HG03064 (cell line): ENCODE data around the gene BAZ1A.
"Not testable (repeated sequence)": the region's sequence is repeated elsewhere in the genome, so short reads cannot be mapped to it uniquely, and the experiment has no call there.

Source experiments
- ATAC-seq: cut with Tn5 transposase; IDR thresholded peaks from one replicate; pipeline ENCODE4 v1.9.1; 2021; ENCODE audit warnings: low read depth; ENCODE audit not compliant: unreplicated experiment

BAZ1A gene

GRCh38 chr14:34857689-34858449 lies 17.3 kb downstream of the BAZ1A start:
- no peak for ATAC-seq

GRCh38 chr14:34853041-34853440 lies 22.1 kb downstream of the BAZ1A start:
- no peak for ATAC-seq

DNA sequence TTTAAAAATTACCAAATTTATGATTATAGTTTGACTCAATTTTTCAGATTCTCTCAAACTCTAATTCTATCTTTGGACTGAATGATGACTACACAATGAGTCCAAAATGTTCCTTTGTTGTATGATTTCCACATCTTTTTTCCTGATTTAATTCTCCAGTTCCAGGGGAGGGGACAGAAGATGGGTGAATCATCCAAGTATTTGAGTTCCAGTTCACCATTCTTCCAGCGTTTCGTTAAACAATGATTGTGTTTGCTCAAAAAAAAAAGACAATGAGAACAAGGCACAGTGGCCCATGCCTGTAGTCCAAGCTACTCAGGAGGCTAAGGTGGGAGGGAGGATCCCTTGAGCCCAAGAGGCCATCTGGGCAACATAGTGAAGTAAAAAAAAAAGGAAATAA lies 23.8 kb downstream of the BAZ1A start:
- no peak for ATAC-seq

DNA sequence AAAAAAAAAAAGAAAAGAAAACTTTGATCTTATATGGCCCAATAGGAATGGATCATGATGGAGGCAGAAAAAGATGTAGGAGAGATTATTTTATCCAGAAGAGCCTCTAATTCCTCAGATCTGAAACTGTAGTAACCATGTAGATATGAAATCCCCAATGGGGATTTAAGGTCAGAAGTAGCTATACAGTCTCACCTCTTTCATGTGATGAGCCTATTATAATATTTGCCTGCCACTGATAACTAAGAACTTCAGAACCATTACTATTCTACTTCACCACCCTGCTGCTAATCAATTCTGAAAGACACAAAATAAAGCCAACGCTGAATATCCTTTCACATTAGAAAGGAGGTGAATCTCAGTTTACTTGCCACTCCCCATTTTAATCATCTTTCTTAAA lies 29.3 kb downstream of the BAZ1A start:
- ATAC-seq, result no peak

- no peak for ATAC-seq
Measured at GRCh38 chr14:34843011-34843554, 32.1 kb downstream of the BAZ1A start.

DNA sequence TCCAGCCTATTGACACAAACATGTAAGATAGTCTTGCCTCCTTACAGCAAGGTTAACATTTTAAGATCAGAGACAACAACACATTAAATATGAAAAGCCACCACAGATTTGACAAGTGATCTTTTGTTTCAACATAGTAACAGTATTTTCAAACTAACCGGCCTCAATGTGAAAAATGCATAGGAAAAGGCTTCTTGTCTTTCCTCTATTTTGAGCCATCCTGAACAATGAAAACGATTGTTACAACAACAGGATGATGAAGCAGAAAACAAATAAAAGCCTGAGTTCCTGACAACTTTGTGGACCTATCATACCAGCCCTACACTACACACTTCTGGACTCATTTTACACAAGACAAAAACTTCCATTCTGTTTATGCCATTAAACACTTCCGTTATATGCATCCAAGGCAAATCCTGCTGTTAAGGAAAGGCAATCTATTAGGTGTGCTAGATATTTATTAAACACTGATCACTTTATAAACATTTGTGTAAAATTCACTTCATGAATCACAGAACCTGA lies 37.3 kb downstream of the BAZ1A start:
- no peak for ATAC-seq

GRCh38 chr14:34835312-34835711 lies 39.8 kb downstream of the BAZ1A start:
- ATAC-seq, result no peak

DNA sequence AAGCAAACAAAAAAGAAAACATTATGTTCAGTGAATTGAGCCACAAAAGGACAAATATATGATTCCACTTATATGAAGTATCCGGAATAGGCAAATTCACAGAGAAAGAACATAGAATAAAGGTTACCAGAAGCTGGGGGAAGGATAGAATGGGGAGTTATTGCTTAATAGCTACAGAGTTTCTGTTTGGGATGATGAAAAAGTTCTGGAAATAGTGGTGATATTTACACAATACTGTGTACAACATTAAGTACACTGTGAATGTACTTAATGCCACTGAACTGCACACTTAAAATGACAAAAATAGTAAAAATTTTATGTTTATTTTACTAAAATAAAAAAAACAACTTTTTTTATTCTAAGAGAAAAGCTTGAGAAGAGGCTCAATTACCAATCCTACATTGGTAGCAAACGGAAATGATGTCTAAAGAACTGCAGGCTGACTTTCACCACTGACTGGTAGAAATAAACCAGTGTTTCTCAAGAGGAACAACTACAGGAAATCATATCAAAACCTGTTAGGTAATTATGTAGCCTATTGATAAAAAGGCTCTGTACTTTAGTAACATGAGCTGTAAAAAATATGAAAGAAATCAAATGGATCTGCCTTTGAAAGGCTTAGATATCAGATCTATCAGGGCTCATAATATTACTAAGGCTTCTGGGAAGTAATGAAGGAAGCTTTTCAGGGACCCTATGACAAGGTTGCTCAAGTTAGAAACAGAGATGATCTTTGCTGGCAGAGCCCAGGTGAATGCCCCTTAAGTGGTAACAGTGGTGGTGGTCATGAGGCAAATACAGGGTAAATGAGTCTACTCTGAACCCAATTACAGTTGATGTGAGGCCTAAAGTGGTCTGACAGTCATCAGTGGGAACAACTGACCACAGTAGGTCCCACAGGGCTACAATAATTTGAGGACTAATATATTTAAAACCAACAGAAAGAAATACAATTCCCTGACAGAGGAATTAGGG lies 41.3 kb downstream of the BAZ1A start:
- no peak for ATAC-seq

DNA sequence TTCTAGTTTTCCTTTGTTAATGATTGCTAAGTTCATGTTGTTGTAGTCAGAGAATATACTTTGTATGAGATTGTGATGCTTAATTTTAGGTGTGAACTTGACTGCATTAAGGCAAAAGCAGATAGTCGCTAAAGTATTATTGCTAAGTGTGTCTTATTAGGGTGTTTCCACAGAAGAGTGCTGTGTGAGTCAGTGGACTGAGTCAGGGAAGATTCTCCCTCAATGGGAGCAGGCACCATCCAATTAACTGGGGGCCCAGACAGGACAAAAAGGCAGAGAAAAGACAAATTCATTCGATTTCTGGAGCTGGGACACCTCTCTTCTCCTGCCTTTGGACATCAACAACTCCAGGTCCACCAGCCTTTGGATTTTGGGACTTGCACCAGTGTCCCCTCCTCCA lies 48.5 kb downstream of the BAZ1A start:
- ATAC-seq, result no peak

GRCh38 chr14:34824826-34825225 lies 50.3 kb downstream of the BAZ1A start:
- ATAC-seq, result no peak

DNA sequence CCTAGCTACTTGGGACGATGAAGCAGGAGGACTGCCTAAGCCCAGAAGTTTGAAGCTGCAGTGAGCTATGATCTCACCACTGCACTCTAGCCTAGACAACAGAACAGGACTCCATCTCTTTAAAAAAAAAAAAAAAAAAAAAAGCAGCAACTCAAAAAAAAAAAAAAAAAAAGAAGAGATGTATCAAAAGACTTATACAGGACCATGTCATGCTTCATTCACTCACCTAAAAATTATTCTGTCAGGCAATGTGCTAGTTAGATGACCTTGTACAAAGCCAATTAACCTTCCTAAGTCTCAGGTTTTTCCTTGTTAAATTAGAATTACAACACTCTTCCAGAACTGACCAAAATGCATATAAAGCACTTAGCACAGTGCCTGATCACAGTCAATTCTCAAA lies 50.9 kb downstream of the BAZ1A start:
- ATAC-seq, result no peak

DNA sequence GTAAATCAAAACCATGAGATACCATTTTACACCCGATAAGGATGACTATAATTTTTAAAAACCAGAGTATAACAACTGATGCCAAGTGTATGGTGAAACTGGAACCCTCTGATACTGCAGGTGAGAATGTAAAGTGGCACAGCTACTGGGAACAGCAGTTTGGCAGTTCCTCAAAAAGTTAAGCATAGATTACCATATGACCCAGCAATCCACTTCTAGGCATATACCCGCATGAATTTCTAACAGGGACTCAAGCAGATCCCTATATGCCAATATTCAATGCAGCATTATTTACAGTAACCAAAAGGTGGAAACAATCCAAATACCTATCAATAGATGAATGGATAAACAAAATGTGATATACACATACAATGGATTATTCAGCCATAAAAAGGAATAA lies 57.4 kb downstream of the BAZ1A start:
- ATAC-seq, result no peak

DNA sequence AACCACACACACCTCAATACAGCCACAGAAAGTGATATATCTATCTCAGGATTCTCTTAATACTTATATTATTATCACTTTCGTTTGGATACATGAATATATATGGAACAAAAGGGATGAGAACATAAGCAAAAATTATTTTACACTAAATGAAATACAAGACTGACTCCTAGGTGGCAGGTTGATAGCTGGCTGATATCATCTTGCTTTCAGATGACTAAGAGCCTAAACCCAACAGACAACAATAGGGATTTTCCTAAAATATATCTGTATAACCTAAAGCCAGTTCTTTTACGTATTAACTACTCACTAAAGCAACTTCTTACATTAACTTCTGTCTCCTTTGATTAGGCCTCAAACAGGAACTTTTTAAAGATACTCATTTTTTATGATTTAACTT lies 65.1 kb downstream of the BAZ1A start:
- ATAC-seq, result no peak

DNA sequence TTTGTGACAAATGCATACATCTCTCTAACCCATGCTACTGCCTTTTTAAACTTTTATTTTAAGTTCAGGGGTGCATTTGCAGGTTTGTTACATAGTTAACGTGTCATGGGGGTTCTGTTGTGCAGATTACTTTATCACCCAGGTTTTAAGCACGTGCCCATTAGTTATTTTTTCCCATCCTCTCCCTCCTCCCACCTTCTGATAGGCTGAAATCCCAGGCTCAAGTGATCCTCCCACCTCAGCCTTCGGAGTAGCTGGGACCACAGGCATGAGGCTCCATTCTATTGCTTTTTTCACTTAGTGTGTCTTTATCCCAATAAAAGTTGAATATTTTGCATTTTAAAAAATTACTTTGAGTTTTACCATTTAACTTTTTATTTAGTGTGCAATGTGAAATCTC lies 68.9 kb downstream of the BAZ1A start:
- ATAC-seq, result no peak

DNA sequence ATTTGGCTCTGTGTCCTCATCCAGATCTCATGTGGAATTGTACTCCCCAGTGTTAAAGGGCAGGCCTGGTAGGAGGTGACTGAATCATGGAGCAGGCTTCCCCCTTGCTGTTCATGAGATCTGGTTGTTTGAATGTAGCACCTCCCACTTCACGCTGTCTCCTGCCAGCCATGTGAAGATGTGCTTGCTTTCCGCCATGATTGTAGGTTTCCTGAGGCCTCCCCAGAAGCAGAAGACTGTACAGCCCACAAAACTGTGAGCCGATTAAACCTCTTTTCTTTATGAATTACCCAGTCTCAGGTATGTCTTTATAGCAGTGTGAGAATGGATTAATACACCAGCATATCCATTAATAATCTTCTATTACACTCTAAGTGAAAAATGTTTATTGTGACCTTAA lies 70.2 kb downstream of the BAZ1A start:
- ATAC-seq, result no peak

DNA sequence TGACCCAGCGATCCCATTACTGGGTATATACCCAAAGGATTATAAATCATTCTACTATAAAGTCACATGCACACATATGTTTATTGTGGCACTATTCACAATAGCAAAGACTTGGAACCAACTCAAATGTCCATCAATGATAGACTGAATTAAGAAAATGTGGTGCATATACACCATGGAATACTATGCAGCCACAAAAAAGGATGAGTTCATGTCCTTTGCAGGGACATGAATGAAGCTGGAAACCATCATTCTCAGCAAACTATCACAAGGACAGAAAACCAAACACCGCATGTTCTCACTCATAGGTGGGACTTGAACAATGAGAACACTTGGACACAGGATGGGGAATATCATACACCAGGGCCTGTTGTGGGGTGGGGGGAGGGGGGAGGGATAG lies 76.3 kb downstream of the BAZ1A start:
- not testable (repeated sequence) for ATAC-seq

GRCh38 chr14:34797747-34798583 lies 77.2 kb downstream of the BAZ1A start:
- no peak for ATAC-seq

DNA sequence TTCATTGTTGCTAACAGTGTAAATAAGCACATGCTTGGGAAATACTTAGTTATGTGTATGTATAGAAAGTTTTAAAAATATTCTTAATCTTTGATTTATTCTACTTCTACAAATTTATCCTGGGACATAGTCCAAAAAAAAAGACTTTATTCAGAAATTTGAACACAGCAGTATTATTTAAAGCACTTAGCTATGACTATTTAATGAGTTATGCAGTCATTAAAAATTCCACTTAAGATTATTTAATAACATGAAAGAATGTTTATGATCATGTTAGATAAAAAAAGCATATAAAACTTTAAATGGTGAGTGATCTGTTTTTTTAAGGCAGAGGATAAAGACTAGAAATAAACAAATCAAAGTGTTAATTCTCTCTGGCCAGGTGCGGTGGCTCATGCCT lies 78.3 kb downstream of the BAZ1A start:
- no peak for ATAC-seq

DNA sequence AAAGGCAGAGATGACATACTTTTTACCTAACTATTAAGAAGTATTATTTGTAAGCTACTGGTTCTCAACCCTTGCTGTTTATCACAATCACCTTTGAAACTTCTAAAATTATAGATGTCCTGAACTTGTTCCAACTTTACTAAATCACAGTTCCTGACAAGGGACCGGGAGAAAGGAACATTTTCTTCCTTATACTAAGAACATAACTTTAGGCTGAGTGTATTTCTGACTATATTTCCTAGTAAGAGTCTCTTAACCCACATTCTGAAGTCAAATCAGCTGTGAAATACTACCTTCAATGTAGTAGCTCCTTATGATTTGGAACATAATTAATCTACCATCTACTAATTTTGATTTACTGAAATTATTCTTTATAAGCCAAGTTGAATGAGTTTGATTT lies 80.2 kb downstream of the BAZ1A start:
- ATAC-seq, result no peak

DNA sequence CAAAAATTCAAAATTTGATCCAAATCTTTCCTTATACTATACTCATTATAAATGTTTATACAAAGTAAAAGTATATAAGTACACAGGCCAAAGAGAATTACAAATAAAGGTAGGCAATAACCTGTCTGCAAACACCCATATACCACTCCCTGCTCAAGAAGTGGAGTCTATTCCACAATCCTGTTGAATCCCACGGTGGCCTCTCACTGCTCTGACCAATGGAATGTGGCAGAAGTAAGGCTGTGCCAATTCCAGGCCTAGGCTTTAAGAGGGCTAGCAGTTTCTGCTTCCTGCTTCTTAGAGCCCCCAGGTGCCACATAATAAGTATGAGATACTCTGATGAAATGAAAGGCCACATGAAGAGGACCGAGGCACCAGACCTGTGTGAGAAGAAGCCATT lies 80.9 kb downstream of the BAZ1A start:
- ATAC-seq, result no peak
